BLaER1 treated with 17β-estradiol and CSF1 and Interleukin-3, amounts not matched to agents 10 nM and 100 nM (cell line): Measurements from ENCODE around the gene PRDM16.

Source experiments
- H3K27ac ChIP-seq, 11 experiments: shearing (Covaris generic); formaldehyde crosslinking; 2 replicates each; pipeline ENCODE4 v1.8.1; 2022
- H3K27me3 ChIP-seq, 11 experiments: shearing (Covaris generic); formaldehyde crosslinking; 2 replicates each; pipeline ENCODE4 v1.8.1; 2022
- H3K36me3 ChIP-seq, 11 experiments: shearing (Covaris generic); formaldehyde crosslinking; 2 replicates each; pipeline ENCODE4 v1.8.1; 2022
- H3K4me1 ChIP-seq, 10 experiments: shearing (Covaris generic); formaldehyde crosslinking; 2 replicates each; pipeline ENCODE4 v1.8.1; 2022
- H3K4me2 ChIP-seq, 11 experiments: shearing (Covaris generic); formaldehyde crosslinking; 2 replicates each; pipeline ENCODE4 v1.8.1; 2022
- H3K4me3 ChIP-seq, 10 experiments: shearing (Covaris generic); formaldehyde crosslinking; 2 replicates each; pipeline ENCODE4 v1.8.1; 2022
- H3K9ac ChIP-seq, 11 experiments: shearing (Covaris generic); formaldehyde crosslinking; 2 replicates each; pipeline ENCODE4 v1.8.1; 2022
- H3K9me3 ChIP-seq, 11 experiments: shearing (Covaris generic); formaldehyde crosslinking; replicated peaks in 1 of 11; 2 replicates each; pipeline ENCODE4 v1.8.1; 2022
- H4K20me1 ChIP-seq, 11 experiments: shearing (Covaris generic); formaldehyde crosslinking; 2 replicates each; pipeline ENCODE4 v1.8.1; 2022
- Cebpa-rat ChIP-seq, 11 experiments: shearing (Covaris generic); IDR thresholded peaks; 2 replicates each; pipeline ENCODE4 v1.8.1; 2022

Gene PRDM16

GRCh38 chr1:3363756-3364155 lies 294.8 kb downstream of the PRDM16 start:
- H3K27me3 ChIP-seq = peaks cover 86 to 100% (median 98%) of the 10 kb centered on the region in 11 experiments
- TF ChIP-seq Cebpa-rat (IDR thresholded peaks at IDR 0.05) = no peak
- peak overlapping the region in 8 of 11 experiments; percentile 68 to 93 (median 75); a peak in 13 of 22 replicates for H3K4me2 ChIP-seq
- H3K9me3 ChIP-seq = no peaks in the 10 kb centered on the region
- no peaks in the 10 kb centered on the region for H3K36me3 ChIP-seq
- no peak overlapping the region for H3K9ac ChIP-seq
- no peak overlapping the region for H3K4me3 ChIP-seq
- H3K27ac ChIP-seq = no peak overlapping the region
- H3K4me1 ChIP-seq = peaks cover 10 to 76% (median 54%) of the 10 kb centered on the region in 10 experiments; a peak in 18 of 20 replicates
- peaks cover 0 to 92% (median 74%) of the 10 kb centered on the region in 11 experiments; a peak in 17 of 22 replicates for H4K20me1 ChIP-seq

DNA sequence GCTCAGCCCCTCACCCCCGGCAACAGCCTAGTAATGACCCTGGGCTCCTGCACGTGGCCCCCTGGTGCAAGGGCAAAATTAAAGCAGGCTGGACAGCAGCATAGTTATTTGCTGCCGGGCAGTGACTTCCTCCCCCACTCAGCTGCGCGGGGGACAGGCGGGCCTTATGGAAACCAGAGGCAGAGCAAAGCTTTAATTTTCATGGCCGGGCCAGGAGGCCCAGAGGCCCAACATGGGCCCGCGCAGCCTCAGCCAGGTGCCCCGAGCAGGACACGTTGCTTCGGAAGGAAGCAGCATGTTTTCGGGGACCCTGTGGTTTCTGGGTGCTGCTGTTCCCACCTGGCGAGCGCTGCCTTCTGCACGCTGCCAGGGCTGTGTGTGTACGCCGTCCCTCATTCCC lies 295.5 kb downstream of the PRDM16 start:
- Histone ChIP-seq H3K36me3 (no peaks in the 10 kb centered on the region), H3K27ac (no peak overlapping the region), H3K4me2 (peak overlapping the region in 10 of 11 experiments; percentile 14 to 93 (median 72); a peak in 18 of 22 replicates), H3K4me1 (peaks cover 10 to 71% (median 54%) of the 10 kb centered on the region in 10 experiments; a peak in 18 of 20 replicates), H3K9me3 (no peaks in the 10 kb centered on the region), H3K9ac (peak overlapping the region in 1 of 11 experiments; percentile 21; a peak in 1 of 22 replicates), H4K20me1 (peaks cover 0 to 95% (median 79%) of the 10 kb centered on the region in 11 experiments; a peak in 17 of 22 replicates), H3K4me3 (no peak overlapping the region), H3K27me3 (peaks cover 91 to 100% (median 99%) of the 10 kb centered on the region in 11 experiments)
- no peak for TF ChIP-seq Cebpa-rat (IDR thresholded peaks at IDR 0.05)

DNA sequence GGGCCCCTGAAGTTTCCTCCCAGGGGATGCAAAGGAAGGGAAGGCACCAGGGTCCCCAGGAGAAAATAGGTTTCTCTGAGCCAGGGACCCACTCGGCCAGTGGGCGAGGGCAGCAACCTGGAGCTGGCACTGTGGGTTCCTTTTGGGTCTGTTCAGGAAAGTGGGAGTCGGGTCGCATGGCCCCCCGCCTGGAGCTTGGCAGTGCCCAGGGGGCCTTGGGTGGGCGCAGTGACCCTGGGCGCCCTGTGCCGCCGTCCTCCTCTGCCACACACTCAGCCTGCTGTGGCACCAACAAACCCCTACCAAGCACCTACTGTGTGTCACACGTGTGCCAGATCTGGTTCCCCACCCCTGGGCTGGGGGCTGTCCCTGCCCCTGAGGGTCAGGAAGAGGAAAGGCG lies 296.0 kb downstream of the PRDM16 start:
- Histone ChIP-seq H3K4me1 (peaks cover 10 to 67% (median 51%) of the 10 kb centered on the region in 10 experiments; a peak in 18 of 20 replicates), H3K9ac (no peak overlapping the region; a peak in 1 of 22 replicates), H3K27ac (no peak overlapping the region), H3K4me3 (no peak overlapping the region), H3K4me2 (peak overlapping the region in 10 of 11 experiments; percentile 14 to 93 (median 72); a peak in 18 of 22 replicates), H3K9me3 (no peaks in the 10 kb centered on the region), H4K20me1 (peaks cover 0 to 93% (median 81%) of the 10 kb centered on the region in 11 experiments; a peak in 17 of 22 replicates), H3K27me3 (peaks cover 91 to 100% (median 100%) of the 10 kb centered on the region in 11 experiments), H3K36me3 (no peaks in the 10 kb centered on the region)
- TF ChIP-seq Cebpa-rat (IDR thresholded peaks at IDR 0.05) = no peak

- H4K20me1 ChIP-seq = peaks cover 0 to 92% (median 75%) of the 10 kb centered on the region in 11 experiments; a peak in 17 of 22 replicates
- H3K4me2 ChIP-seq = peak overlapping the region in 9 of 11 experiments; percentile 37 to 93 (median 73); a peak in 17 of 22 replicates
- no peak overlapping the region for H3K27ac ChIP-seq
- H3K36me3 ChIP-seq = no peaks in the 10 kb centered on the region
- no peak overlapping the region for H3K9ac ChIP-seq
- H3K4me3 ChIP-seq = no peak overlapping the region
- peaks cover 96 to 100% (median 100%) of the 10 kb centered on the region in 11 experiments for H3K27me3 ChIP-seq
- no peaks in the 10 kb centered on the region for H3K9me3 ChIP-seq
- H3K4me1 ChIP-seq = peaks cover 7 to 60% (median 44%) of the 10 kb centered on the region in 10 experiments; a peak in 18 of 20 replicates
- TF ChIP-seq Cebpa-rat (IDR thresholded peaks at IDR 0.05) = no peak
These were observed 296.6 kb downstream of the PRDM16 start for GRCh38 chr1:3365523-3366125.

GRCh38 chr1:3366126-3367051 lies 297.4 kb downstream of the PRDM16 start:
- no peak overlapping the region for H3K9ac ChIP-seq
- H3K36me3 ChIP-seq = no peaks in the 10 kb centered on the region
- H3K9me3 ChIP-seq = peaks cover 0 to 1% (median 0%) of the 10 kb centered on the region in 11 experiments; a peak in 1 of 22 replicates
- peaks cover 0 to 84% (median 67%) of the 10 kb centered on the region in 11 experiments; a peak in 16 of 22 replicates for H4K20me1 ChIP-seq
- peaks cover 93 to 100% (median 100%) of the 10 kb centered on the region in 11 experiments for H3K27me3 ChIP-seq
- H3K4me2 ChIP-seq = peak overlapping the region in 2 of 11 experiments; percentile 78 to 88; a peak in 1 of 22 replicates
- H3K4me1 ChIP-seq = peaks cover 0 to 53% (median 37%) of the 10 kb centered on the region in 10 experiments; a peak in 18 of 20 replicates
- H3K4me3 ChIP-seq = no peak overlapping the region
- 0 out of 22 replicates have a peak, but pooled peaks of 1 of the 11 experiments have one; percentile 7 for TF ChIP-seq Cebpa-rat (IDR thresholded peaks at IDR 0.05)
- no peak overlapping the region for H3K27ac ChIP-seq

DNA sequence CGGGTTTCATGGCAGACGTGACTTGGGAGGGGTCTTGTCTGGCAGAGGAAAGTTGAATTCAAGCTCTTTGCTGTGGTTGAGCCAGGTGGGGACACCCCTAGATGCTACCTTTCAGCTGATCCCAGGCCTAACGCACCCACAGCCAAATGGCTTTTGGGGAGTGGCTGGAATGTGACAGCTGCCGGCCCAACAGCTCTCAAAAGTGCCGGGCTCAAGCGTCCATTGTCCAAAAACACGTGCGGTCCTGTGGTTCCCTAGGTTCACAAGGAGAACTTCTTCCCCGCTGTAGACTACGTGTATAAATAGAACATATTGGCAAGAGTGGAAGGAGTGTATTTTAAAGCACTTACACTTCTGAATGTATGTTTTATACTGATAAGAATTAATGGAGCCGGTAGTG lies 298.4 kb downstream of the PRDM16 start:
- Histone ChIP-seq H4K20me1 (peaks cover 0 to 81% (median 68%) of the 10 kb centered on the region in 11 experiments; a peak in 16 of 22 replicates), H3K4me2 (no peak overlapping the region), H3K4me1 (peaks cover under 1 to 50% (median 33%) of the 10 kb centered on the region in 10 experiments; a peak in 18 of 20 replicates), H3K36me3 (no peaks in the 10 kb centered on the region), H3K27me3 (peaks cover 92 to 100% (median 100%) of the 10 kb centered on the region in 11 experiments), H3K9me3 (peaks cover 0 to 5% (median 0%) of the 10 kb centered on the region in 11 experiments; a peak in 1 of 22 replicates), H3K9ac (no peak overlapping the region), H3K27ac (no peak overlapping the region), H3K4me3 (no peak overlapping the region)
- no peak for TF ChIP-seq Cebpa-rat (IDR thresholded peaks at IDR 0.05)

GRCh38 chr1:3368059-3368458 lies 299.1 kb downstream of the PRDM16 start:
- peaks cover 92 to 100% (median 100%) of the 10 kb centered on the region in 11 experiments for H3K27me3 ChIP-seq
- TF ChIP-seq Cebpa-rat (IDR thresholded peaks at IDR 0.05) = no peak

GRCh38 chr1:3368711-3369445 lies 299.9 kb downstream of the PRDM16 start:
- Histone ChIP-seq H3K36me3 (no peaks in the 10 kb centered on the region), H3K27ac (no peak overlapping the region), H3K9me3 (peaks cover 0 to 5% (median 0%) of the 10 kb centered on the region in 11 experiments; a peak in 1 of 22 replicates), H3K4me2 (no peak overlapping the region), H3K4me3 (no peak overlapping the region), H3K9ac (no peak overlapping the region), H3K27me3 (peaks cover 92 to 100% (median 100%) of the 10 kb centered on the region in 11 experiments), H3K4me1 (peaks cover 15 to 50% (median 40%) of the 10 kb centered on the region in 10 experiments; a peak in 19 of 20 replicates), H4K20me1 (peaks cover 0 to 81% (median 68%) of the 10 kb centered on the region in 11 experiments; a peak in 16 of 22 replicates)
- no peak for TF ChIP-seq Cebpa-rat (IDR thresholded peaks at IDR 0.05)

More at GRCh38 chr1:3368059-3368458, 299.1 kb downstream of the PRDM16 start:
- Histone ChIP-seq H3K4me3 (no peak overlapping the region), H3K27ac (no peak overlapping the region), H3K36me3 (no peaks in the 10 kb centered on the region), H3K4me2 (no peak overlapping the region), H3K9ac (no peak overlapping the region), H3K9me3 (peaks cover 0 to 5% (median 0%) of the 10 kb centered on the region in 11 experiments; a peak in 1 of 22 replicates), H3K4me1 (peaks cover 7 to 50% (median 36%) of the 10 kb centered on the region in 10 experiments; a peak in 19 of 20 replicates), H4K20me1 (peaks cover 0 to 81% (median 68%) of the 10 kb centered on the region in 11 experiments; a peak in 16 of 22 replicates)
